ENCODE measurements around the gene CD180.

DNA sequence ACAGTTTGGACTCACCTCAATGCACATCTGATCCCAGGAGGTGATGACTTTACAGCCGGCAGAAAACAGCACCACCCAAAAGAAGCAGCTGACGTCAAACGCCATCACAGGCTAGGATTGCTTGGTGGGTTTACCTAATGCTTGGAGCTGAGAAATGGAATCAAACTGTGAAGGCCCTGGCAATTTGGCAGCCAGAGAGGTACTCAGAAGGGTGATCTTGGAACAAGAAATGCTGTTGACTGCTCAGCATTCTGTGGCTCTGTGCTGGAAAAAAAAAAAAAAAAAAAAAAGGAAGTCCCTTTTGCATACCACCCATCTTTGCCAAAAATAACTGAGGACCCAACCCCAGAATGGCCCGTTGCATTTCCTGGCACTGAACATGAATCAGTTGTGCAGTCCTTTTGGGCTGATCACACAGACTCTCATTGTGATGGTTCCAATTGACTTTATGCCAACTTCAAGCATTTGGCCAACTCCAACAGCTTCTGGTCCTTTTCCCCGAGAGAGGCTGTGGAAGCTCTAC lies at the start of gene CD180:
- no peak for TF ChIP-seq POLR2A (IDR thresholded peaks at IDR 0.05)
- no peak for TF ChIP-seq POLR2AphosphoS5 (IDR thresholded peaks at IDR 0.05)
- TF ChIP-seq, protein P1, sequence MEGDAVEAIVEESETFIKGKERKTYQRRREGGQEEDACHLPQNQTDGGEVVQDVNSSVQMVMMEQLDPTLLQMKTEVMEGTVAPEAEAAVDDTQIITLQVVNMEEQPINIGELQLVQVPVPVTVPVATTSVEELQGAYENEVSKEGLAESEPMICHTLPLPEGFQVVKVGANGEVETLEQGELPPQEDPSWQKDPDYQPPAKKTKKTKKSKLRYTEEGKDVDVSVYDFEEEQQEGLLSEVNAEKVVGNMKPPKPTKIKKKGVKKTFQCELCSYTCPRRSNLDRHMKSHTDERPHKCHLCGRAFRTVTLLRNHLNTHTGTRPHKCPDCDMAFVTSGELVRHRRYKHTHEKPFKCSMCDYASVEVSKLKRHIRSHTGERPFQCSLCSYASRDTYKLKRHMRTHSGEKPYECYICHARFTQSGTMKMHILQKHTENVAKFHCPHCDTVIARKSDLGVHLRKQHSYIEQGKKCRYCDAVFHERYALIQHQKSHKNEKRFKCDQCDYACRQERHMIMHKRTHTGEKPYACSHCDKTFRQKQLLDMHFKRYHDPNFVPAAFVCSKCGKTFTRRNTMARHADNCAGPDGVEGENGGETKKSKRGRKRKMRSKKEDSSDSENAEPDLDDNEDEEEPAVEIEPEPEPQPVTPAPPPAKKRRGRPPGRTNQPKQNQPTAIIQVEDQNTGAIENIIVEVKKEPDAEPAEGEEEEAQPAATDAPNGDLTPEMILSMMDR (IDR thresholded peaks at IDR 0.05): no peak
